PC-3 (cell line): Measurements from ENCODE around the gene SH3RF3.

Source experiments
- CTCF ChIP-seq: fragments of 300-600 bp; sonication (generic); conservative IDR thresholded peaks from 2 replicates; pipeline ENCODE4 v1.5.1; 2017; ENCODE audit warnings: antibody characterized with exemption, low read depth, mild to moderate bottlenecking, low read length
- EZH2 ChIP-seq: fragments of 300-600 bp; sonication (generic); IDR thresholded peaks from one replicate; pipeline ENCODE4 v1.6.1; 2017; ENCODE audit warnings: antibody characterized with exemption, mild to moderate bottlenecking, low read length; ENCODE audit not compliant: unreplicated experiment
- EZH2phosphoT487 ChIP-seq: fragments of 300-600 bp; sonication (generic); IDR thresholded peaks from 2 replicates; pipeline ENCODE4 v1.6.1; 2018; ENCODE audit warnings: mild to moderate bottlenecking, antibody characterized with exemption, low read length, borderline replicate concordance

- TF ChIP-seq CTCF (no peak), EZH2phosphoT487 (no peak), EZH2 (no peak)
Observed at GRCh38 chr2:109246176-109246575, 117.2 kb downstream of the SH3RF3 start.
